Astrocyte (in vitro differentiated cells and primary cell): ENCODE results near the gene MGMT. TPM values are rescaled to one million over a fixed set of nuclear protein-coding genes. Genes with fewer than 3 reads are reported as not detected.

Experiments used
- DNase-seq: peaks from one replicate; pipeline ENCODE4 v3.0.0-alpha.2; 2010; ENCODE audit warnings: low read depth
- FAIRE-seq: peaks from 2 replicates; lab custom pipeline; 2011; peaks lifted over from hg19 to GRCh38; lab: Jason Lieb, UNC
- H2AFZ ChIP-seq: 2 replicates; pipeline ENCODE4 v1.6.0; 2012; ENCODE audit warnings: low read depth, low read length, inconsistent platforms
- H3K27ac ChIP-seq: 2 replicates; pipeline ENCODE4 v1.5.1; 2011; ENCODE audit warnings: low read depth, low read length, inconsistent platforms
- H3K27me3 ChIP-seq: 2 replicates; pipeline ENCODE4 v1.6.0; 2011; ENCODE audit warnings: low read length, inconsistent platforms; ENCODE audit not compliant: insufficient read depth
- H3K36me3 ChIP-seq: 2 replicates; pipeline ENCODE4 v1.5.1; 2011; ENCODE audit warnings: low read length, inconsistent platforms; ENCODE audit not compliant: insufficient read depth
- H3K4me1 ChIP-seq: 2 replicates; pipeline ENCODE4 v1.5.1; 2011; ENCODE audit warnings: low read length, inconsistent platforms; ENCODE audit not compliant: insufficient read depth
- H3K4me2 ChIP-seq: 2 replicates; pipeline ENCODE4 v1.6.0; 2012; ENCODE audit warnings: low read length, inconsistent platforms
- H3K4me3 ChIP-seq: 2 replicates; pipeline ENCODE4 v1.5.1; 2011; ENCODE audit warnings: low read depth, mild to moderate bottlenecking, low read length, inconsistent platforms; ENCODE audit not compliant: insufficient read depth
- H3K79me2 ChIP-seq: 2 replicates; pipeline ENCODE4 v1.6.0; 2012; ENCODE audit warnings: mild to moderate bottlenecking, low read length, inconsistent platforms; ENCODE audit not compliant: insufficient read depth
- H3K9ac ChIP-seq: 2 replicates; pipeline ENCODE4 v1.6.0; 2012; ENCODE audit warnings: mild to moderate bottlenecking, low read length, inconsistent platforms
- H3K9me3 ChIP-seq: 2 replicates; pipeline ENCODE4 v1.5.1; 2012; ENCODE audit warnings: low read depth, mild to moderate bottlenecking, low read length, inconsistent platforms; ENCODE audit not compliant: insufficient read depth
- H4K20me1 ChIP-seq: 2 replicates; pipeline ENCODE4 v1.6.0; 2012; ENCODE audit warnings: low read length, inconsistent platforms; ENCODE audit not compliant: insufficient read depth
- H3K27ac Mint-ChIP-seq: one replicate; pipeline ENCODE4 v1.8.0; 2021; ENCODE audit warnings: mild to moderate bottlenecking, mixed read lengths; ENCODE audit not compliant: unreplicated experiment
- H3K27me3 Mint-ChIP-seq: one replicate; pipeline ENCODE4 v1.8.0; 2021; ENCODE audit warnings: low read depth, mixed read lengths; ENCODE audit not compliant: unreplicated experiment
- H3K36me3 Mint-ChIP-seq: one replicate; pipeline ENCODE4 v1.8.0; 2021; ENCODE audit warnings: low read depth, mixed read lengths; ENCODE audit not compliant: unreplicated experiment
- H3K4me1 Mint-ChIP-seq: one replicate; pipeline ENCODE4 v1.8.0; 2021; ENCODE audit warnings: low read depth, mixed read lengths; ENCODE audit not compliant: unreplicated experiment
- H3K4me3 Mint-ChIP-seq: one replicate; pipeline ENCODE4 v1.8.0; 2021; ENCODE audit warnings: mild to moderate bottlenecking, moderate library complexity, mixed read lengths; ENCODE audit not compliant: unreplicated experiment
- H3K9me3 Mint-ChIP-seq: one replicate; pipeline ENCODE4 v1.8.0; 2021; ENCODE audit warnings: mild to moderate bottlenecking, mixed read lengths; ENCODE audit not compliant: unreplicated experiment
- CTCF ChIP-seq: IDR thresholded peaks from 2 replicates; pipeline ENCODE4 v1.5.1; 2011; ENCODE audit warnings: low read depth, mild to moderate bottlenecking, inconsistent platforms, low read length, moderate library complexity; ENCODE audit not compliant: insufficient read depth
- EZH2 ChIP-seq: IDR thresholded peaks from 2 replicates; pipeline ENCODE4 v1.6.1; 2012; ENCODE audit warnings: mild to moderate bottlenecking, low read length, inconsistent platforms; ENCODE audit not compliant: insufficient read depth
- total RNA-seq: library from RNA; stranded (reverse); gene quantifications from 2 replicates; pipeline ENCODE4 v1.2.1, GENCODE V29; 2021

The MGMT gene
- total RNA-seq, 1 donor from 2014 or later, result 9.5 TPM

DNA sequence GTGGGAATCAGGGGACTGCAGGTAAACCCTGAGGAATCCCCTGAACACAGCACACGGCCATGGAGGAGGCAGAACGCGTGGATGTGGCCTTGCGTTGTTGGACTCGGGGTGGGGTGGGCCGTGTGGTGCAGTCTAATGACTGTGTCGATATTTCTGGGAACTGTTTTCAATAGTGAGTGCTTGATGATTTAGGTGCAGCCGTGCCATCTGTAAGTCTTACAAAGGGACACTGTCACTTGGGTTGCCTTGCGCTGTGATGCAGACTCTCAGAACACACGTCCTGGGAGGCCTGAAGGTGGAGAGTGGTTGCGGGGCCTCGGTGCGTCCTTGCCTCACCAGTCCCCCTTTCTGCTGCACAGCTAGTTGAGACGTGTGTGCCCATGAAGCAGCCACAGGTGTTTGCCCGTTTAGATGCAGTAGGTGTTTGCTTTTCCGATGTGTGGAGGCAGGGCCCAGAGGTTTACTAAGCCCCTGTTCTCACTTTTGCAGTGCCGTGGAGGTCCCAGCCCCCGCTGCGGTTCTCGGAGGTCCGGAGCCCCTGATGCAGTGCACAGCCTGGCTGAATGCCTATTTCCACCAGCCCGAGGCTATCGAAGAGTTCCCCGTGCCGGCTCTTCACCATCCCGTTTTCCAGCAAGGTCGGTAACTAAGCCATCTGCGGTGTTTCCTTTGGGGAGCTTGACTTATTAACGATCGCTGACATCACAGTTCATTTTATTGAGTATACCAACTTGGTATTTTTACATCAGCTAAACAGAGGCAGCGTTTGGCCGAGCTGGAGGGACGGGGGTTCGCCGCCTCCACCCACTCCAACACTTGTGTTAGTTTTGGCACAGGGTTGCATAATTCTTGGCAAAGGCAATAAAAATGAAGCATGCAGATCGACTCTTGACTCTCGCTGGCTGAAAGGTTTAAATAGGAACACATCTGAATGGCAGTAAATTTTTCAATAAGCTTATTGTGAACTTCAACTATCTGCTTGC lies 240.7 kb downstream of the MGMT start:
- DNase-seq (peak; percentile 36), FAIRE-seq (no peak)
- Histone ChIP-seq H3K4me2 (no peak overlapping the region), H3K9me3 (no peaks in the 10 kb centered on the region), H3K27me3 (no peaks in the 10 kb centered on the region), H2AFZ (no peak overlapping the region), H3K79me2 (no peaks in the 10 kb centered on the region), H3K4me3 (no peak overlapping the region), H3K4me1 (no peaks in the 10 kb centered on the region), H3K27ac (no peak overlapping the region), H3K9ac (no peak overlapping the region), H4K20me1 (no peaks in the 10 kb centered on the region), H3K36me3 (no peaks in the 10 kb centered on the region)
- H3K27ac Mint-ChIP-seq, result no peak overlapping the region
- H3K36me3 Mint-ChIP-seq, result peaks cover 5% of the 10 kb centered on the region
- H3K4me1 Mint-ChIP-seq, result peaks cover 3% of the 10 kb centered on the region
- peaks cover 10% of the 10 kb centered on the region for H3K27me3 Mint-ChIP-seq
- TF ChIP-seq CTCF, result no peak
- TF ChIP-seq EZH2, result no peak
- H3K4me3 Mint-ChIP-seq, result no peak overlapping the region
- H3K9me3 Mint-ChIP-seq, result no peaks in the 10 kb centered on the region

DNA sequence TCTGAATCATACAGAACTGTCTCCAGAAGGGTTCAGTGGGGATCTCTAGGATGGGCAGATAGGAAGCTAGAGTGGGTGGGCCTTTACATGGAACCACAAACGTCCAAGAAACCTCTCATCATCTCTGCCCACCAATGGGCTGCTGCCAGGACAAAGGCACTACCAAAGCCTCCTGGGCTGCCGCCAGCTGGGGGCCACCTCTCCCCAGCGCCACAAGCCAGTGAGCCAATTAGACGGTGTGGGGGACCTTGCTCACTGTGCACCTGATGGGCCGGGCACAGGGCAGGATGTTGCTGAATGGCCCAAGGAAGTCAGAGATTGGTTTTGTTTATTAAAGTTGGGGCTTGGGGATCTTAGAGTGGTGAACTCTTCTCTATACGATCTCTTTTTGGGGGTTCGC lies 242.1 kb downstream of the MGMT start:
- peaks cover 3% of the 10 kb centered on the region for H3K4me1 Mint-ChIP-seq
- no peak overlapping the region for H3K27ac Mint-ChIP-seq

More for the DNA sequence above, 242.1 kb downstream of the MGMT start:
- Mint-ChIP-seq H3K4me3 (no peak overlapping the region), H3K9me3 (no peaks in the 10 kb centered on the region), H3K36me3 (peaks cover 2% of the 10 kb centered on the region), H3K27me3 (peaks cover 8% of the 10 kb centered on the region)
- H3K27ac ChIP-seq, result no peak overlapping the region
- no peak overlapping the region for H3K9ac ChIP-seq
- no peak overlapping the region for H3K4me3 ChIP-seq
- FAIRE-seq (no peak), DNase-seq (no peak)
- no peaks in the 10 kb centered on the region for H3K4me1 ChIP-seq
- TF ChIP-seq EZH2 (no peak), CTCF (no peak)
- H3K79me2 ChIP-seq, result no peaks in the 10 kb centered on the region
- no peak overlapping the region for H2AFZ ChIP-seq
- H3K9me3 ChIP-seq, result no peaks in the 10 kb centered on the region
- H3K36me3 ChIP-seq, result no peaks in the 10 kb centered on the region
- H3K27me3 ChIP-seq, result no peaks in the 10 kb centered on the region
- H4K20me1 ChIP-seq, result no peaks in the 10 kb centered on the region
- H3K4me2 ChIP-seq, result no peak overlapping the region
